ENCODE measurements around the gene C10orf120. TPM values are rescaled to one million over a fixed set of nuclear protein-coding genes. Genes with fewer than 3 reads are reported as not detected.

Gene C10orf120
- total RNA-seq, 4 donors from 2014 or later = not detected

- TF ChIP-seq, protein P1, sequence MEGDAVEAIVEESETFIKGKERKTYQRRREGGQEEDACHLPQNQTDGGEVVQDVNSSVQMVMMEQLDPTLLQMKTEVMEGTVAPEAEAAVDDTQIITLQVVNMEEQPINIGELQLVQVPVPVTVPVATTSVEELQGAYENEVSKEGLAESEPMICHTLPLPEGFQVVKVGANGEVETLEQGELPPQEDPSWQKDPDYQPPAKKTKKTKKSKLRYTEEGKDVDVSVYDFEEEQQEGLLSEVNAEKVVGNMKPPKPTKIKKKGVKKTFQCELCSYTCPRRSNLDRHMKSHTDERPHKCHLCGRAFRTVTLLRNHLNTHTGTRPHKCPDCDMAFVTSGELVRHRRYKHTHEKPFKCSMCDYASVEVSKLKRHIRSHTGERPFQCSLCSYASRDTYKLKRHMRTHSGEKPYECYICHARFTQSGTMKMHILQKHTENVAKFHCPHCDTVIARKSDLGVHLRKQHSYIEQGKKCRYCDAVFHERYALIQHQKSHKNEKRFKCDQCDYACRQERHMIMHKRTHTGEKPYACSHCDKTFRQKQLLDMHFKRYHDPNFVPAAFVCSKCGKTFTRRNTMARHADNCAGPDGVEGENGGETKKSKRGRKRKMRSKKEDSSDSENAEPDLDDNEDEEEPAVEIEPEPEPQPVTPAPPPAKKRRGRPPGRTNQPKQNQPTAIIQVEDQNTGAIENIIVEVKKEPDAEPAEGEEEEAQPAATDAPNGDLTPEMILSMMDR (IDR thresholded peaks at IDR 0.05) = no peak
- TF ChIP-seq POLR2A (IDR thresholded peaks at IDR 0.05) = no peak
- no peaks in the 10 kb centered on the region for H3K36me3 ChIP-seq
- no peak overlapping the region for H3K27ac ChIP-seq
- H3K27me3 ChIP-seq = no peaks in the 10 kb centered on the region
- no peak overlapping the region for H3K4me3 ChIP-seq
- no peak for DNase-seq
- intact Hi-C loops (cut with DNase I; ENCODE audit: low total_unique reads) = no loop called here
- H3K4me1 ChIP-seq = no peaks in the 10 kb centered on the region
- H3K9me3 ChIP-seq = no peaks in the 10 kb centered on the region
These were observed 42.9 kb downstream of the C10orf120 start for GRCh38 chr10:122656741-122657140.

DNA sequence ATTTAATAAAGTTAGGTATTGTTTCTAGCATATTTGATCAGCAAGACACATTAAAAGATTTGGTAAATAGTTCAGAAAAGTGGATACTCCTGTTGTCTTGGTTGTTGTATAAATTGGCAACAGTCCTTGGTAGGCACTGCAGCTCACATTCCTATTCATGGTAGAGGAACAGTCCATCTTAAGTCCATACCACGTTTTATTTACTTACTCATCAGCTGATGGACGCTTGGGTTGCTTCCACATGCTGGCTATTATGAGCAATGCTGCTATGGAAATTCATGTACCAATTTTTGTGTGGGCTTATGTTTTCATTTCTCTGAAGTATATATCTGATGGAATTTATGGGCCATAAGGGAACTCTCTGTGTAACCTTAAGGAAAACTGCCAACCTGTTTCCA is 43.3 kb downstream of the C10orf120 start:
- Histone ChIP-seq H3K27ac (no peak overlapping the region), H3K36me3 (no peaks in the 10 kb centered on the region), H3K27me3 (no peaks in the 10 kb centered on the region), H3K9me3 (no peaks in the 10 kb centered on the region), H3K4me3 (no peak overlapping the region), H3K4me1 (no peaks in the 10 kb centered on the region)
- no peak for DNase-seq
- intact Hi-C loops (cut with DNase I; ENCODE audit: low total_unique reads) = no loop called here
- TF ChIP-seq, protein P1 (IDR thresholded peaks at IDR 0.05) = no peak
- TF ChIP-seq POLR2A (IDR thresholded peaks at IDR 0.05) = no peak

- H3K27ac ChIP-seq = no peak overlapping the region
- no peaks in the 10 kb centered on the region for H3K36me3 ChIP-seq
- TF ChIP-seq, protein P1 (IDR thresholded peaks at IDR 0.05) = no peak
- TF ChIP-seq POLR2A (IDR thresholded peaks at IDR 0.05) = no peak
- no peaks in the 10 kb centered on the region for H3K4me1 ChIP-seq
- H3K4me3 ChIP-seq = no peak overlapping the region
- H3K9me3 ChIP-seq = no peaks in the 10 kb centered on the region
- H3K27me3 ChIP-seq = no peaks in the 10 kb centered on the region
- no peak for DNase-seq
- intact Hi-C loops (cut with DNase I; ENCODE audit: low total_unique reads) = no loop called here
These were observed 43.9 kb downstream of the C10orf120 start for GRCh38 chr10:122655524-122656307.

- DNase-seq = no peak
- Histone ChIP-seq H3K36me3 (no peaks in the 10 kb centered on the region), H3K27me3 (no peaks in the 10 kb centered on the region), H3K9me3 (no peaks in the 10 kb centered on the region), H3K27ac (no peak overlapping the region), H3K4me1 (no peaks in the 10 kb centered on the region), H3K4me3 (no peak overlapping the region)
- TF ChIP-seq, protein P1 (IDR thresholded peaks at IDR 0.05) = no peak
- TF ChIP-seq POLR2A (IDR thresholded peaks at IDR 0.05) = no peak
- intact Hi-C loops (cut with DNase I; ENCODE audit: low total_unique reads) = no loop called here
These were observed 49.3 kb downstream of the C10orf120 start for GRCh38 chr10:122650331-122650730.

GRCh38 chr10:122649903-122650302 is 49.7 kb downstream of the C10orf120 start:
- no peak for DNase-seq
- Histone ChIP-seq H3K4me1 (no peaks in the 10 kb centered on the region), H3K4me3 (no peak overlapping the region), H3K9me3 (no peaks in the 10 kb centered on the region), H3K27me3 (no peaks in the 10 kb centered on the region), H3K27ac (no peak overlapping the region), H3K36me3 (no peaks in the 10 kb centered on the region)
- no peak for TF ChIP-seq POLR2A (IDR thresholded peaks at IDR 0.05)
- TF ChIP-seq, protein P1 (IDR thresholded peaks at IDR 0.05) = no peak
- intact Hi-C loops (cut with DNase I; ENCODE audit: low total_unique reads) = no loop called here

All from uterus (tissue), 4 donors.